CD14-positive monocyte (primary cell): ENCODE measurements around the gene NIFK. TPM values are rescaled to one million over a fixed set of nuclear protein-coding genes. Genes with fewer than 3 reads are reported as not detected.

Experiments used
- DNase-seq, 3 donors: peaks; one replicate each; pipeline ENCODE4 v3.0.0-alpha.2; 2011 to 2022
- H2AFZ ChIP-seq: 2 replicates; pipeline ENCODE4 v1.6.0; 2012; ENCODE audit warnings: mild to moderate bottlenecking, low read depth, low read length, inconsistent platforms; ENCODE audit not compliant: insufficient read depth, poor library complexity, severe bottlenecking
- H3K27ac ChIP-seq, 2 donors: 1 replicate in 1 of 2; 2 replicates in 1 of 2; pipeline ENCODE4 v1.5.1; 2012 to 2013; ENCODE audit warnings: low read length in 2 of 2, control low read depth in 1 of 2, inconsistent platforms in 1 of 2, low read depth in 1 of 2, mild to moderate bottlenecking in 1 of 2
- H3K27me3 ChIP-seq, 2 donors: one replicate each; pipeline versions ENCODE4 v1.6.0 to v1.6.1; 2011 to 2013; ENCODE audit warnings: low read length in 2 of 2; ENCODE audit not compliant: control insufficient read depth in 2 of 2, insufficient read depth in 2 of 2
- H3K36me3 ChIP-seq, 2 donors: replicated peaks in 1 of 2; 1 replicate in 1 of 2; 2 replicates in 1 of 2; pipeline versions ENCODE4 v1.5.1 to v1.6.1; 2012 to 2013; ENCODE audit warnings: low read length in 2 of 2, control low read depth in 1 of 2, inconsistent platforms in 1 of 2, mild to moderate bottlenecking in 1 of 2; ENCODE audit not compliant: insufficient read depth in 2 of 2, control insufficient read depth in 1 of 2
- H3K4me1 ChIP-seq, 2 donors: 1 replicate in 1 of 2; 2 replicates in 1 of 2; pipeline versions ENCODE4 v1.5.1 to v1.6.1; 2012 to 2013; ENCODE audit warnings: low read length in 2 of 2, control low read depth in 1 of 2, inconsistent platforms in 1 of 2, mild to moderate bottlenecking in 1 of 2, moderate library complexity in 1 of 2; ENCODE audit not compliant: insufficient read depth in 2 of 2, control insufficient read depth in 1 of 2
- H3K4me2 ChIP-seq: replicated peaks from 2 replicates; pipeline ENCODE3; 2012; ENCODE audit warnings: low read length, moderate library complexity, mild to moderate bottlenecking; ENCODE audit not compliant: poor library complexity, severe bottlenecking; ENCODE audit errors: extremely low read depth
- H3K4me3 ChIP-seq, 3 experiments: fragments of 200-600 bp in 1 of 3; sonication (generic) in 1 of 3; replicated peaks in 1 of 3; 1 replicate in 2 of 3; 2 replicates in 1 of 3; pipeline ENCODE4 v1.5.1; 2011 to 2013; ENCODE audit warnings: low read length in 3 of 3, mild to moderate bottlenecking in 3 of 3, control low read depth in 2 of 3, low read depth in 2 of 3, inconsistent platforms in 1 of 3, moderate library complexity in 1 of 3
- H3K79me2 ChIP-seq: 2 replicates; pipeline ENCODE4 v1.6.0; 2012; ENCODE audit warnings: mild to moderate bottlenecking, control low read depth, inconsistent platforms, low read length, moderate library complexity; ENCODE audit not compliant: insufficient read depth
- H3K9ac ChIP-seq: 2 replicates; pipeline ENCODE4 v1.6.0; 2017; ENCODE audit warnings: low read length, mild to moderate bottlenecking; ENCODE audit not compliant: insufficient read depth, poor library complexity, severe bottlenecking
- H3K9me3 ChIP-seq, 2 donors: replicated peaks in 1 of 2; 1 replicate in 1 of 2; 2 replicates in 1 of 2; pipeline versions ENCODE4 v1.5.1 to v1.6.1; 2012 to 2013; ENCODE audit warnings: low read length in 2 of 2, control low read depth in 1 of 2; ENCODE audit not compliant: control insufficient read depth in 1 of 2, insufficient read depth in 1 of 2
- H4K20me1 ChIP-seq: 2 replicates; pipeline ENCODE4 v1.6.0; 2012; ENCODE audit warnings: mild to moderate bottlenecking, low read length, control low read depth, moderate library complexity; ENCODE audit not compliant: insufficient read depth
- H3K27ac Mint-ChIP-seq, 7 donors: one replicate each; pipeline ENCODE4 v1.8.0; 2020; ENCODE audit warnings: mild to moderate bottlenecking in 7 of 7, mixed read lengths in 7 of 7, moderate library complexity in 6 of 7, inconsistent platforms in 2 of 7
- H3K27me3 Mint-ChIP-seq, 3 donors: one replicate each; pipeline ENCODE4 v1.8.0; 2021 to 2022; ENCODE audit warnings: low read depth in 3 of 3, mild to moderate bottlenecking in 3 of 3, mixed read lengths in 3 of 3, moderate library complexity in 3 of 3, inconsistent platforms in 1 of 3
- H3K36me3 Mint-ChIP-seq, 2 donors: one replicate each; pipeline ENCODE4 v1.8.0; 2020; ENCODE audit warnings: mixed read lengths in 2 of 2, inconsistent platforms in 1 of 2, mild to moderate bottlenecking in 1 of 2
- H3K4me1 Mint-ChIP-seq: one replicate; pipeline ENCODE4 v1.8.0; 2020; ENCODE audit warnings: mild to moderate bottlenecking, mixed read lengths
- H3K4me3 Mint-ChIP-seq, 2 donors: one replicate each; pipeline ENCODE4 v1.8.0; 2020; ENCODE audit warnings: mild to moderate bottlenecking in 2 of 2, mixed read lengths in 2 of 2, moderate library complexity in 1 of 2
- H3K9me3 Mint-ChIP-seq, 7 donors: one replicate each; pipeline ENCODE4 v1.8.0; 2020 to 2022; ENCODE audit warnings: mixed read lengths in 7 of 7, mild to moderate bottlenecking in 6 of 7, moderate library complexity in 6 of 7, inconsistent platforms in 2 of 7
- CTCF ChIP-seq: fragments of 200-600 bp; IDR thresholded peaks from one replicate; pipeline ENCODE4 v1.8.0; 2022; ENCODE audit warnings: antibody characterized with exemption, mild to moderate bottlenecking
- WGBS: methylation state at CpG from one replicate; pipeline ENCODE4 v1.1.5; 2013; ENCODE audit warnings: missing lambda C conversion rate; ENCODE audit not compliant: insufficient coverage; 5-methylcytosine and 5-hydroxymethylcytosine counted together
- intact Hi-C, 2 donors: fragments of 100-400 bp; cut with micrococcal nuclease; formaldehyde crosslinking; loops; one replicate each; pipeline versions ENCODE4 v1.15.0 to v1.15.1; 2023
- polyA plus RNA-seq, 3 donors: library from polyadenylated mRNA; depleted of rRNA in 1 of 3; unstranded in 2 of 3; stranded (reverse) in 1 of 3; fragments of 300-500 nt in 2 of 3; fragments of >200 nt in 1 of 3; fragmentation: Illumina TruSeq in 2 of 3; gene quantifications; 1 replicate in 2 of 3; 2 replicates in 1 of 3; pipeline ENCODE4 v1.2.3, GENCODE V29; 2012 to 2021

NIFK gene
- polyA plus RNA-seq, 3 donors = 6.6 to 32.6 (median 30.6) TPM

GRCh38 chr2:121688820-121689219, 47.9 kb downstream of the NIFK start:
- no peaks in the 10 kb centered on the region for H3K27me3 ChIP-seq
- no peak for TF ChIP-seq CTCF
- no peaks in the 10 kb centered on the region for H3K36me3 ChIP-seq
- no peak overlapping the region for H3K27ac ChIP-seq
- no peak overlapping the region for H3K4me3 ChIP-seq
- no peaks in the 10 kb centered on the region for H3K36me3 Mint-ChIP-seq
- no peaks in the 10 kb centered on the region for H4K20me1 ChIP-seq
- no peak overlapping the region for H3K4me2 ChIP-seq
- no peak overlapping the region for H2AFZ ChIP-seq
- H3K9me3 Mint-ChIP-seq = peaks cover 4 to 20% (median 11%) of the 10 kb centered on the region in 7 donors
- no peak overlapping the region for H3K27ac Mint-ChIP-seq
- no peak overlapping the region for H3K4me3 Mint-ChIP-seq
- WGBS = 60% methylated on average over 1 of the region's 2 CpGs
- no peaks in the 10 kb centered on the region for H3K4me1 Mint-ChIP-seq
- H3K9ac ChIP-seq = no peak overlapping the region
- DNase-seq = no peak
- H3K9me3 ChIP-seq = peaks cover 6 to 10% of the 10 kb centered on the region in 2 donors
- no peaks in the 10 kb centered on the region for H3K4me1 ChIP-seq
- peaks cover 0 to 2% (median 1%) of the 10 kb centered on the region in 3 donors for H3K27me3 Mint-ChIP-seq
- H3K79me2 ChIP-seq = no peaks in the 10 kb centered on the region
- intact Hi-C loops = no loop called here

- no peaks in the 10 kb centered on the region for H3K4me1 Mint-ChIP-seq
- H3K9ac ChIP-seq = no peak overlapping the region
- H3K27me3 ChIP-seq = no peaks in the 10 kb centered on the region
- peaks cover 0 to 3% (median 2%) of the 10 kb centered on the region in 3 donors for H3K27me3 Mint-ChIP-seq
- H2AFZ ChIP-seq = no peak overlapping the region
- no peak for TF ChIP-seq CTCF
- H3K4me3 Mint-ChIP-seq = no peak overlapping the region
- peaks cover 25 to 28% of the 10 kb centered on the region in 2 donors for H3K9me3 ChIP-seq
- peaks cover 19 to 39% (median 29%) of the 10 kb centered on the region in 7 donors for H3K9me3 Mint-ChIP-seq
- no peak overlapping the region for H3K4me3 ChIP-seq
- 100% methylated on average over 1 of the region's 2 CpGs for WGBS
- peaks cover 0 to 3% of the 10 kb centered on the region in 2 donors for H3K36me3 Mint-ChIP-seq
- H3K36me3 ChIP-seq = no peaks in the 10 kb centered on the region
- H3K27ac Mint-ChIP-seq = no peak overlapping the region
- no peaks in the 10 kb centered on the region for H4K20me1 ChIP-seq
- H3K4me1 ChIP-seq = no peaks in the 10 kb centered on the region
- no peaks in the 10 kb centered on the region for H3K79me2 ChIP-seq
- no peak overlapping the region for H3K27ac ChIP-seq
- no peak overlapping the region for H3K4me2 ChIP-seq
- intact Hi-C loops = no loop called here
- no peak for DNase-seq
Measured at GRCh38 chr2:121686902-121687301, 49.8 kb downstream of the NIFK start.
